NCI-H1105 treated with DMSO at 0.1 percent for 48 hours (cell line): ENCODE data around the gene HIC1.

Experiments
- DNase-seq: peaks from one replicate; lab custom pipeline; 2025; lab: John Stamatoyannopoulos, UW

The HIC1 gene

GRCh38 chr17:2102931-2103809, 48.3 kb downstream of the HIC1 start:
- no peak for DNase-seq

GRCh38 chr17:2105663-2106062, 50.8 kb downstream of the HIC1 start:
- no peak for DNase-seq

GRCh38 chr17:2106308-2106955, 51.5 kb downstream of the HIC1 start:
- DNase-seq, result no peak

DNA sequence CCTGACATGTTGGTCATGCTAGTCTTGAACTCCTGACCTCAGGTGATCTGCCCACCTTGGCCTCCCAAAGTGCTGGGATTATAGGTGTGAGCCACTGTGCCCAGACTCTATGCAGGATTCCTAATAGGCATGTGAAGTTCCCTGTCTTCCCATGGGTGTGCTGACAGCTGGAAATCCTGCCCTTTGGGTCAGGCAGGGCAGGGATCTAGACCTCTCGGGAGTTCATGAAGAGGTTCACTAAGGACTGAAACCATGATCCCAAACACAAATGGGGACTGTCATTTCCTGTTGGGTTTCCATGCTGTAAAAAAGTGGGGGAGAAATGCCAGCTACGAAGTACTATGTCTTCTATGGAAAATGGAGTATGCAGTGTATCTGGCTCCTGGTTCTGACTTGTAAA, 52.1 kb downstream of the HIC1 start:
- DNase-seq, result no peak

GRCh38 chr17:2107506-2107905, 52.6 kb downstream of the HIC1 start:
- no peak for DNase-seq

GRCh38 chr17:2108170-2108569, 53.3 kb downstream of the HIC1 start:
- DNase-seq, result no peak

DNA sequence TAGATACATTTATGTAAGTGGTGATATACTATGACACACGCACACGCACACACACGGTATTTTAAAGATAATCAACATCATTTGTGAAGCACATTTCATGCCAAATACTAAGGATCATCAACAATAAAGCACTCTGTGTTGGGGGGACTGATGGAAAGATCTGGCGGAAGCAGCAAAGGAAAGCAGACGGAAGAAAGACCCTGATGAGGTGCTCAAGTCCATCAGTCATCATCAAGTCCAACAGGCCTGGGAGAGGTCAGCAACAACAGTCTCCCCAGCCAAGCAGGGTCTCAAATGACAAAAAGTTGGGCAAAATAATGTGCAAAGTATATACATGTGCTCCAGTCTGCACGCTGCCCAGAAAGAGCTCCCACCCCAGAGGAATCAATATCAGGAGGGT, 55.5 kb downstream of the HIC1 start:
- DNase-seq, result no peak

- no peak for DNase-seq
These were observed 56.8 kb downstream of the HIC1 start for GRCh38 chr17:2111691-2112090.
